Activated CD8-positive, alpha-beta memory T cell treated with anti-CD3 and anti-CD28 coated beads for 24 hours (primary cell): ENCODE results near the gene ELOVL4.

ENCODE experiments used
- DNase-seq: peaks from one replicate; pipeline ENCODE4 v3.0.0-alpha.2; 2020

Gene ELOVL4

DNA sequence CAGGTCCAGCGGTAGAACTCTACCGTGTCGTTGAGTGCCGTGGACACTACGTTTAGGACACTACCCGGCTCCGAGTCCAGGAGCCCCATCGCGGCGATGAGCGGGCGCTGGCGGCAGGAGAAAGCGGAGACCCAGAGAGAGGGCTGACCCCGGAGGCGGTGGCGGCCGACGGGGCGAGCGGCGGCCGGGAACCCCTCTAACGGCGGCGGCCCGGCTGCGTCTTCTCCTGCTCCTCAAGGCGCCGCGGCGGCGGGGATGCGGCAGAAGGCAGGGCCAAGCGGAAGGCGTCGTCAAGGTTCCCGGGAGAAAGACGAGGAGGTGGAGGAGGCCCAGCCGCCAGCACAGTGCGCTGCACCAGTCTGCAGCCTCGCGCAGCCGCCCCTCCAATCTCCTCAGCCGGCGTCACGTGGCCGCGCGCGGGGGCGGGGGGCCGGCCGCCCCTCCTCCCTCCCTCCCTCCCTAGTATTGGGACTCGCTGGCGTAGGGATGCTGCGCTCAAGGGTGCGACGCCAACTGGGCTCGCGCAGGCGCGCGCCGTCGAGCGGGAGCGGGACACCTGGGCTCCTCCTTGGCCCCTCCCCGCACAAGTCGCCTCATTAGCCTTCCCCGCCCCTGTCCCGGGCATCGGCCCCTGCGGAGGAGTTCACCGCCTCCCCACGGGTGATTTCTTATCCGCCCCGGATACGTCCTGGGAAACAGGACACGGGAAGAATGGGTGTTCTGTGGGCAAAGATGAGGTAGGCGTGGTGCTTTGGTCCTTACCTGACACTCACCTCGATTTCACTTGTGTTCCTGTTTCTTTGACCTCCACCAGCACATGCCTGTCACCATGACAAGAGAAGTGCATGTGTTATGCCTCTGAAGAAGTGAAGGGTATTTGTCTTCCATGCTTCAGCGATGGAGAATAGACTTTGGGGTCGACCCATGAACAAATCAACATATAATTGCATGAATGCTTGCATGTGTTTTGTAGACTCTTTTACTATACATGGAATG is at the start of gene ELOVL4:
Gene ELOVL4 (minus strand): TSS at position 363 of the 996 bp plus-strand sequence. CDS start 274 bp downstream, at position 89.
- peak; percentile 86 for DNase-seq

DNA sequence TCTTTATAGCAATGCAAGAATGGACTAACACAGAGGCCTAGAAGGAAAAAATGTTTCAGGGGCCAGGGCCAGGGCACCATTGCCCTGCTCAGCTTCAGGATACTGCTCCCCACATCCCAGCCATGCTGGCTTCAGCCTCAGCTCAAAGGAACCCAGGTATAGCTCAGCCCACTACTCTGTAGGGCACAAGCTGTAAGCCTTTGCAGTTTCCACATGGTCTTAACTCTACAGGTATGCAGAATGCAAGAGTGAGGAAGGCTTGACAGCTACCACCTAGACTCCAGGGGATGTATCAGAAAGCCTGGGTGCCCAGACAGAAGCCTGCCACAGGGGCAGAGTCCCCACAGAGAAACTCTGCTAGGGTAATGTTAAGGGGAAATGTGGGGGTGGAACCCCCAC is 46.6 kb upstream of the ELOVL4 start:
- no peak for DNase-seq

- no peak for DNase-seq
Observed at GRCh38 chr6:79993012-79993910, 45.9 kb upstream of the ELOVL4 start.

- no peak for DNase-seq
Observed at GRCh38 chr6:79989641-79990040, 42.3 kb upstream of the ELOVL4 start.

DNA sequence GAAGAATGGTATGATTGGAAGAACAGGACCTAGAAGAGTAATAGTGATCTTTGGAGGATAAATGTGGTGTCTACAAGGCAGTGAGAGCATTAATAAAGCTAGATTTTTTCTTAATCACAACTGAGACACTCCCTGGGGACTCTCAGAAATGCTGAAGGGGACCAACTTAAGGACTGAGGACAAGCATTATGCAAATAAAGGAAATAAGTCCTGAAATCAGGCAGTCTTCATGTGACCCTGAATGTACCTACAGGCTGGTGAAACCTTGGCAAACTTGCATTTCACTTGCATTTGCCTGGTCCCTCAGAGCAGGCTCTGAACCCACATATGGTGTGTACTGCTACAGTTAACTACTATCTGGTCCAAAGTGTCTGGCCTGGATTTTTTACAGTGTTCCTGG is 37.8 kb upstream of the ELOVL4 start:
- no peak for DNase-seq

GRCh38 chr6:79984261-79984660 is 36.9 kb upstream of the ELOVL4 start:
- no peak for DNase-seq

DNA sequence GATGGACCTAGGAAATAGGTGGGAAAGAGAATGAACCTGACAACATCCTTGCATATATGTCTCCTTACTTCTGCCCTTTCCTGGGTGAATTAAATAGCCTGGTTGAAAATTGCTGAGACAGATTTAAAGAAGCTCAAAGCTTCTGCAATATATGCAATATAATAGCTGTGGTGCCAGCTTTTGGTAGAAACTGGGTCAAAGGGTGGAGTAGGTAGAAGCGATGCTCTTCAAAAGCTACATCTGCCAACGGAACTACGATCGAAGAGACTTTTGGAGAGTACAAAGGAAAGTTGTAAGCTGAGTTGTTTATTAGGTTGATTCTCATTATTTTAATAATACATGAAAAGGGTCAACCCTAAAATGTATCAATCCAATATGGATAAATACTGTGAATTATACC is 34.3 kb upstream of the ELOVL4 start:
- no peak for DNase-seq

DNA sequence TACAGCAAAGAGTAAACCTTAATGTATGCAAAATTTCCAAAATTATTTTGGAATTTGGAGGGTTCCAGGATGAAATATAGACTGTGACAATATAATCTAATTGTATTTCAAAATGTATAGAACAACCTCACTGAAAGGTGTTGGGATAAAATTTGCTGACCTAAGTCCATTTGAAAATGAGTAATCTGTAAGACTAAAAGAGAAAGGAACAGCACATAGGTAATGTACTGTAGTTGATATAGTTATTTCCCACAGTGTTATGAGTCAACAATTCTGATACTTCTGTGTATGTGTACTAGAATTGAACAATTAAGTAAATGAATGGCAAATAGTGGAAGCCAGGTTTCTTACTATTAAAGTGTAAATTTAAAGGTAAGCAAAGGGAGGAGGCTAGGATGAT is 23.8 kb upstream of the ELOVL4 start:
- no peak for DNase-seq

- no peak for DNase-seq
Observed at GRCh38 chr6:79969784-79970183, 22.4 kb upstream of the ELOVL4 start.

DNA sequence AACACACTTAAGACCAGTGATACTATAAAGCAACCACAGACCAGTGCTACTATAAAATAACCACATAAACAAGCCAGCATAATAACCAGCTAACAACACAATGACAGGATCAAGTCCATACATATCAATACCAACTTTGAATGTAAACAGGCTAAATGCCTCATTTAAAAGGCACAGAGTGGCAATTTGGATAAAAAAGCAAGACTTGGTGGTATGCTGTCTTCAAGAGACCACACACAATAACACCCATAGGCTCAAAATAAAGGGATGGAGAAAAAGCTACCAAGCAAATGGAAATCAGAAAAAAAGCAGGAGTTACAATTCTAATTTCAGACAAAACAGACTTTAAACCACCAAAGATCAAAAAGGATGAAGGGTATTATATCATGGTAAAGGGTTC is 19.8 kb upstream of the ELOVL4 start:
- DNase-seq, result no peak

DNA sequence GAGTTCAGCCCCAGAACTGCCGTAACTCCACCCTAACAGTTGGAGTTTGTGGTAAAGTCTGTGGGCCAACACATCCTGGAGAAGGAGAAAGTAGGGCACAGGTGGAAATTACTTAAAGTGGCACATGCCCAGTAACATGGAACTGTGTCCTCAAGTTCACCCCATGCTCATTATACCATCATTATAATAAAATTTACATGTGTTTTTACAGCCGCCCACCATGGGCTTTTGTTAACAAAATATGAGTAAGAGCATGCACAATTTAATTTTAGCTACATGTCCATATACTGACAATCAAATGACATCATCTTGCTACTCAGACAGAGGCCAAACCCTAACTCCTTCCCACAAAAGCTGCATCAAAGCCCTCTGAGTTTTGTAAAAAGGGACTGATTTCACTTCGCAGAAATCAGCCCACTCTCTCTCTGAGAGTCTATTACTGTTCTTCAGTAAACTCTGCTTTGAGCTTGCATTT is 17.3 kb upstream of the ELOVL4 start:
- DNase-seq, result no peak

- no peak for DNase-seq
Observed at GRCh38 chr6:79954849-79955248, 7.5 kb upstream of the ELOVL4 start.

DNA sequence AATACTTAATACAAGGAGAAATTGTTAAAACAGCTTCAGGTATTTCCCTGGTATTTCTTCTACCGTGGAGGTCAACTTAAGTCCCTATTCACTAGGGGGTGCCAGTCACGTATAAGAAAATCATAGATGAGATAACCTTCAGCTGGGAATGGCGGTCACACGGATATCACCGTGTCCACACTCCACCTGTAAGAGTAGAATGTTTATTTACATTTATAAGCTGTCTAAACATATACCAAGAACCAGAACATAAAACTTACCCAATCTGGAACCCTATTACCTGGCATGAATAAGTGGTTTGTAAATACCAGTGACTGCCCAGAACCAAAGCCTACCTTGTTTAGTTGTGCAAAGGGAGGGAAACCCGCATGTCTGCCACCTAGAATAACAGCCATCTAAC is 1.9 kb upstream of the ELOVL4 start:
- no peak for DNase-seq

DNA sequence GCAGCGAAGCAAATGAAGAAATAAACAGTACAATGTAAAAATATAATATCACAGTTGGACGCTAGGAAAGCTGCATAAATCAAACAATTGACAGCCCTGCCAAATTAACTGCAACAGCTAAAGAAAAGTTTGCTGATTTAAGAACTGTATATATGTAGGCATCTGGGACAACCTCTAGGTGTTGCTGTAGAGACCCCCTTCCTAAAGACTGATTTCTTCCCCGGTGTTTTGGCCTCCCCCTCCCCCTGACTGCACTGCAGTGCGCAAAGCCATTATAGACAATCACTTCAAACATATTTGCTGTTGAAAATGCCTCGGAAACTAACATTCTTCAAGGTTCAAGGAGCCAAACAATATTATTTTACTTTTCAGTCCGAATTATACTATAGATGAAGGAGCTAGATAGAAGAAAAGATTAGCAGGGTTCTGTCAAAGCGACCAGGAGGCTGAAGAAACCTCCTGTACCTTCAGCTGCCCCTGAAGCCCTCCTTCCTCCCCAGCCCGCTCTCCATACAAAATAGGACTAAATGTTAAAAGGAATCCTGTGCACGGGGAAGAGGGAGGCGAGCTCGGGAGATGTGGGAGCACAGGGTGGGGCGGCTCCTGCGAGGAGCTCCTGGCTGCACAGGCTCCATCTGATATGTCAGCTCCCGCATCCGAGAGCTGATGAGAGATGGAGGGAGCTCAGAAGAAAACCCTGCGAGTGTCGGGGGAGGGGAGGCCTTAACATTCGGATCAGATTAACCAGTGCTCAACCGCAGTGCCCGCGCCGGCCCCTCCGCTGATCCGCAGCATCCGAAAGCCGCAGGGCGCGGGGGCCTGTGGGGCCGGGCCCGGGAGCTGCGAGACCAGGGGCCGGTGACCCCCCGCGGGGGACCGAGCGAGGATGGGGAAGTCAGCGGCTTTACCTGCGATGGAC is 822 bp downstream of the ELOVL4 start:
- peak; percentile 67 for DNase-seq

- DNase-seq, result no peak
Observed at GRCh38 chr6:79943133-79943532, 4.2 kb downstream of the ELOVL4 start.

DNA sequence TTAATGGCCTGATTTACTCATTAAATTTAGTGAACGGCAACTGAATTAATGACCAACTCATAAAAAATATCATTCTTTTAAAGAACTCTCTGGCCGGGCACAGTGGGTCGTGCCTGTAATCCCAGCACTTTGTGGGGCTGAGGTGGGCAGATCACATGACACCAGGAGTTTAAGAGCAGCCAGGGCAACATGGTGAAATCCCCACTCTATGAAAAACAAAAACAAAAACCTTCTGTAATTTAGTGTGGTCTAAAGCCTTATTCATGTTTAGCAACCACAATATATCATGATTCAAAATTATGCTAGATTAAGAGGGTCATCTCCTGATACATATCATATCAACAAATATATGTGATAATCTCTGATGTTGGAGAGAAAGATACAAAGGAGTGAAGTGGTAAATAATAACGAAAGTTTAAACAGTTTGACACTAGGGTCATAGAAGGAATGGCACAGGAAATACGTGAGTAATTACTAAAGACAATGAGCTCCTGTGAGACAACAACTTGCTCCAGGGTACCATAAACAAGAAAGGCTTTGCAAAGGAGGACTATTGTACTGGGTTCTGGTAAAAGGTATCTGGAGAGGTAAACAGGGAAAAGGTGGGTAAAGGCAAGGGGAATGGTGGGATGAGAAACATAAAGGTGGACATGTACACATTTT is 5.7 kb downstream of the ELOVL4 start:
- DNase-seq, result no peak

GRCh38 chr6:79928478-79928998 is 18.8 kb downstream of the ELOVL4 start:
- DNase-seq, result no peak

DNA sequence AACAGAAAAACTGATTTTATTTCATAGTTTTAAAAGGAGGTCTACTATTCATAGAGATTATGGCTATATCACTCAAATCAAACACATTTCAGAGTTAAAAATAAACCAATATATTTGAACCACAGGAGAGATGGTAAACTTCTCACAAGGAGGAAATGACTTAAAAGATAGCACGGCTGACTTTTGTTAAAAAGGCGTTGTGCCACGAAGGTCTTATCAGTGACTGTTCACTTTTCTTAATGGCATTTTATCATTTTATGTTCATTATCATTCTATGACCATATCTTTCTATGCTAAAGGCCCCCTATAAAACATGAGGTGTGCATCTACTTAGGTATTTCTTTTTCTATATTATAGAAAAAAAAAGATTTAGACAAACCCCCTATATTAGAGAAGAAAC is 19.6 kb downstream of the ELOVL4 start:
- DNase-seq, result no peak

GRCh38 chr6:79923270-79923669 is 24.1 kb downstream of the ELOVL4 start:
- no peak for DNase-seq

DNA sequence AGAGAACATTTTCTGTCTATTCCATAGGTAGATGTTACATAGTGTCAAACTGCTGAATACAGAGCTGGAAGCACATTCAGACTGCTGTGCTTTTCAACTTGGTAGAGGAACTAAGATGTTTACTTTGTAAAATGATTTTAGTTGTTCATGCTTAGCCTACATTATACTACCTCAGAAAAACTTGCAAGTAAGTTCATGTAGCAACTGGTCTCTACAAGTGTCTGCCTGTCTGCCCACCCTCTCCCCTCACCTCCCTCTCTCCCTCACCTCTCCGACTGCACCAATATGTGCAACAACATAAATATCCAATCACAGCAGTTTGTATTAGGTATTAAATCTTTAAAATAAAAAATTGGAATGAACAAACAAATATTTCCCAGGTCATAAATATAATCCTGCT is 25.3 kb downstream of the ELOVL4 start:
- DNase-seq, result no peak

DNA sequence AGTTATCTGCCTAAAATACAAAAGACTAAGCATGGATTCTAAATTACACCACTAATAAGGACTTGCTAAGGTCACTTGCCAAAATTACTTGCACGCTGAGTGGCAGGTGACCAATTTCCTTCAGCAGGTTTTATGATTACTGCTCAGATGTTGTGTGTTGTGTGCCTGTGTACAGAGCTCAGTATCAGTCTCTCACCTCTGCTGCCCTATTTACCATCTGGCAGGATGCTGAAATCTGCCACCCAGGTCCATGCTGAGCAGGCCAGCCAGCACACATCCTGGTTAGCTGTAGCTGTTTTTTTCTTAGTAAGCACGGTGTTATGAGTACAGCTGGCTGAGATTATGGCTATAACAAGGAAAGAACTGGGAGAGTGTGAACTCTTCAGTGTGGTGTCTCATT is 34.0 kb downstream of the ELOVL4 start:
- no peak for DNase-seq

GRCh38 chr6:79911992-79912391 is 35.4 kb downstream of the ELOVL4 start:
- DNase-seq, result no peak
